GM21526 (cell line): ENCODE results near the gene TRAPPC8.
"Not testable (repeated sequence)": the region's sequence is repeated elsewhere in the genome, so short reads cannot be mapped to it uniquely, and the experiment has no call there.

Source experiments
- ATAC-seq: cut with Tn5 transposase; IDR thresholded peaks from one replicate; pipeline ENCODE4 v1.9.1; 2021; ENCODE audit warnings: moderate library complexity; ENCODE audit not compliant: unreplicated experiment, low FRiP score

The TRAPPC8 gene, protein sequence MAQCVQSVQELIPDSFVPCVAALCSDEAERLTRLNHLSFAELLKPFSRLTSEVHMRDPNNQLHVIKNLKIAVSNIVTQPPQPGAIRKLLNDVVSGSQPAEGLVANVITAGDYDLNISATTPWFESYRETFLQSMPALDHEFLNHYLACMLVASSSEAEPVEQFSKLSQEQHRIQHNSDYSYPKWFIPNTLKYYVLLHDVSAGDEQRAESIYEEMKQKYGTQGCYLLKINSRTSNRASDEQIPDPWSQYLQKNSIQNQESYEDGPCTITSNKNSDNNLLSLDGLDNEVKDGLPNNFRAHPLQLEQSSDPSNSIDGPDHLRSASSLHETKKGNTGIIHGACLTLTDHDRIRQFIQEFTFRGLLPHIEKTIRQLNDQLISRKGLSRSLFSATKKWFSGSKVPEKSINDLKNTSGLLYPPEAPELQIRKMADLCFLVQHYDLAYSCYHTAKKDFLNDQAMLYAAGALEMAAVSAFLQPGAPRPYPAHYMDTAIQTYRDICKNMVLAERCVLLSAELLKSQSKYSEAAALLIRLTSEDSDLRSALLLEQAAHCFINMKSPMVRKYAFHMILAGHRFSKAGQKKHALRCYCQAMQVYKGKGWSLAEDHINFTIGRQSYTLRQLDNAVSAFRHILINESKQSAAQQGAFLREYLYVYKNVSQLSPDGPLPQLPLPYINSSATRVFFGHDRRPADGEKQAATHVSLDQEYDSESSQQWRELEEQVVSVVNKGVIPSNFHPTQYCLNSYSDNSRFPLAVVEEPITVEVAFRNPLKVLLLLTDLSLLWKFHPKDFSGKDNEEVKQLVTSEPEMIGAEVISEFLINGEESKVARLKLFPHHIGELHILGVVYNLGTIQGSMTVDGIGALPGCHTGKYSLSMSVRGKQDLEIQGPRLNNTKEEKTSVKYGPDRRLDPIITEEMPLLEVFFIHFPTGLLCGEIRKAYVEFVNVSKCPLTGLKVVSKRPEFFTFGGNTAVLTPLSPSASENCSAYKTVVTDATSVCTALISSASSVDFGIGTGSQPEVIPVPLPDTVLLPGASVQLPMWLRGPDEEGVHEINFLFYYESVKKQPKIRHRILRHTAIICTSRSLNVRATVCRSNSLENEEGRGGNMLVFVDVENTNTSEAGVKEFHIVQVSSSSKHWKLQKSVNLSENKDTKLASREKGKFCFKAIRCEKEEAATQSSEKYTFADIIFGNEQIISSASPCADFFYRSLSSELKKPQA (N-terminal part only)

DNA sequence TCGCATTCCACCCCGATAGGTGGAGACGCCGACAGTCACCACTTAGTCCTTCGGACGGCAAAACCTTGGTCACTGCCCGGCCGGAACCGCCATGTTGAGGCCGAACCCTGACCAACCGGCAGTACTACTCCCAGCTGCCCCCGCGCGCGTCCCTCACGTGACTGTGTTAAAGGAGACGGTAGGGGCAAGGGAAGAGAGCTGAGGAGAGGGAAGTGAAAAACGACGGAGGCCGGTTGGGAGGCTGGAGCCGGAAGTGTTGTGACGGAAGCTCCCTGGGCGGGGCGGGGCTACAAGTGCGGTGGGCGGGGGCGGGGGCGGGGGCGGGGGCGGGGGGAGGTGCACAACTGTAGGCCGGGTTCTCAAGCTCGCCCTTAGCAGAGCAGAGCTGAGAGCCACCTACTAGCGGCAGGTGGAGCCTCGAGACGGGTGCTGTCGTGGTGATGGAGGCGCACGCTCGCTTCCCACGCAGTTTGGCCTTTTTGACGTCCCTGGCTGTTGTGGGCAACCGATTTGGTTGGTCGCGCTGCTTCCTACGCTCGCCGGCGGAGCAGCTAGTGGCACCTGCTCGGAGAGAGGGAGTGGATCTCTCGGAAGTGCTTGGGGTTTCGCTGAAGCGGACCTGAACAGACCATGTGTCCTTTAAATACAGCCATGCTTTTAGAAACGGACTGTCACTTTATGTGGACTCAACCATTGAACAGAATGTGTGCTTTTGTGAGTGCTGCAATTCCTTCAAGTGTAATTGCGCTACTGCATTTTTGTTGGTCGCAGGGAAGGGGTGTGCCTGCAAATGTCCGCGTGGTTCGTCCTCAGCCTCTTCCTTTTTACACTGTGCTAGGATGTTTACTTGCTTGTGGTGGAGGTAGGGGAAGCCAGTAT, at the start of gene TRAPPC8:
Gene TRAPPC8, minus strand, starts transcription at position 130 of the 879 bp plus-strand sequence. CDS start 364 bp downstream, outside the sequence.
- ATAC-seq: peak; percentile 85

DNA sequence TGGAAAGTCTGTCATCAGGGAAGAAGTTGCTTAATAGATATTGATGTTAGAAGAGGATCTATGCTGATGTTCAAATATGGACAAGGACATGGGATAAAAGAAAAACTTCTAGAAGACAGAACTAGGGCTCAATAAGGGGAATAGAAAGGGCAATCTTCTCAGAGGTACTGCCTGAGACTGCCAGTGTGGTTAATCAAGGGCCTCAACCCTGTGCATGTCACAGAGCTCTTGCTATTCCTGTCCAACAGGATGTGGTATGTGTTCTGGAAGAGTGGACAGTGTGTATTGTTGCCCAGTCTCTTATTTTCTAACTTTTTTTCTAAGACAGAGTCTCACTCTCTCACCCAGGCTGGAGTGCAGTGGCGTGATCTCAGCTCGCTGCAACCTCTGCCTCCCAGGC, 47.9 kb upstream of the TRAPPC8 start:
- peak; percentile 96 for ATAC-seq

DNA sequence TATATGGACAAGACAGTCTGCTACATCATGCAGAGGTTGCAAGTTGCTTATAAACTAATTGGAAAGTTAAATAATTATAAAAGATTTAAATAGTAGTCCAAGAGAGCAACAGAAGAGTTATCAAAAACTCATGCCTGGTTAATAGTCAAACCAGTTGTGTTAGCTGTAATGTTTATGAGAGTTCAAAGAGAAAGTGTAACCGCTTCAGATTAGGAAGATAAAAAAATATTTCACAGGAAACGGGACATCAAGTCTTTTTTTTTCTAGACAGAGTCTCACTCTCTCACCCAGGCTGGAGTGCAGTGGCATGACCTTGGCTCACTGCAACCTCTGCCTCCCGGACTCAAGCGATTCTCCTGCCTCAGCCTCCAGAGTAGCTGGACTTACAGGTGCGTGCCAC, 41.0 kb upstream of the TRAPPC8 start:
- no peak for ATAC-seq

DNA sequence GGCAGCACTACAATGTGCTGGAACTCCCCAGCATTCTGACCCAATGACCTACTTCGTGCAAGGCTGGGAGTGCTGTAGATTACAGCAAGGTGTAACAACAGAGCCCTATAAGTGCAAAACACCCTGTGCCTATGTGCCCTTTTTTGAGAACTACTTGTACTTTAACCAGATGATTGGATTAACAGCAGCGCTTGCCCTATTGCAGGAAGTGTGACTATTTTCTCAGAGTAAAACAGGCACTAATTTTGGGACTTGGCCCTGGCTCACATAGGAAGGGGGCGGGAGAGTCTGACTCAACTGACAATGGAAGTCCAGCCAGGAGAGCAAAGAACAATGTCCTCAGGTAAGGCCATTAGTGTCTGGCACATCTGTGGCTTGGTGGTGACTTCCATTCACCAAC, 40.1 kb upstream of the TRAPPC8 start:
- ATAC-seq: no peak

- no peak for ATAC-seq
Observed at GRCh38 chr18:31980863-31981262, 37.9 kb upstream of the TRAPPC8 start.

- no peak for ATAC-seq
Observed at GRCh38 chr18:31979714-31980113, 36.8 kb upstream of the TRAPPC8 start.

DNA sequence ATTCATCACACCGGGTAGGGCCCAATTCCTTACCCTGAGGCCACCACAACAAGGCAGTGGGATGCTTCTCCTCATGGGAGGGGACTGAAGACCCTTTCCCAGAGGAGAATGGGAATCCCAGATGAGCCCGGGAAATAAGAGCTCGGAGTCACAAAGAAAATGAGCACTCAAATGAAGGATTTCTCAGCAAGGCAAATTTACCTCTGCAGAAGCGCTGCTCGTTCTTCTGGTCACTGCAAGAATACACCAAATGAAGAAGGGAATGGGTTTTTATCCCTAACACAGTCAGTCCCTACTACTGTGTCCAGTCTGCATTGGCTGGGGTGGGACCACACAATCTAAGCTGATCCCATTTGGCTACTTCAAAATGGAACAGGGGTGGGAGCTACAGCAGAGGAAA, 35.7 kb upstream of the TRAPPC8 start:
- no peak for ATAC-seq

DNA sequence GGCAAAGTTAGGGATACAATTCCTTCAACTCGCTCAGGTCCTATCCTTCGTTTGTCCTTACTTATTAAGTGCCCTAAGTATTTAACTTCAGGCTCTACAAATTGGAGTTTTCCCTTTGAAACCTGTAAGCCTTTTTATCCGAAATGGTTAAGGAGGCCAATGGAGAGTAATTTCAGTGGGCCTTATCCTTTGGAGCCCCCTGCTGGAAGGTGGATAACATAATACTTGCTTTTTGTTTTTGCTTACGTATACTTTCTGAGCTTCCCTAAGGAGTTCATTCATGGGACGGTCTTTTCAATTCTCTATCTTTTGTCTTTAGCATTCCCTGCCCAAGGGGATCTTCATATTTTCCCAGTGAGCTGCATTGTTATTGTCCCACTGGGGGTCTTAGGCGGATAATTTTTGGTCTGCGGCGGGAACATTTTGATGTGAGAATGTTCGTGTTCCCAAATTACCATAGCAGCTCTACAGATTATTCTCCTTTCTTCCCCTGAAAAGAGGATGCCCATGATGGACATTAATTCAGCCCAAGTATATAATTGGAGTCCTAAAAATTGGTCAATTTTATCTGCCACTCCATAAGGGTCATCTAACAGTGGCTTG, 34.4 kb upstream of the TRAPPC8 start:
- ATAC-seq: no peak

DNA sequence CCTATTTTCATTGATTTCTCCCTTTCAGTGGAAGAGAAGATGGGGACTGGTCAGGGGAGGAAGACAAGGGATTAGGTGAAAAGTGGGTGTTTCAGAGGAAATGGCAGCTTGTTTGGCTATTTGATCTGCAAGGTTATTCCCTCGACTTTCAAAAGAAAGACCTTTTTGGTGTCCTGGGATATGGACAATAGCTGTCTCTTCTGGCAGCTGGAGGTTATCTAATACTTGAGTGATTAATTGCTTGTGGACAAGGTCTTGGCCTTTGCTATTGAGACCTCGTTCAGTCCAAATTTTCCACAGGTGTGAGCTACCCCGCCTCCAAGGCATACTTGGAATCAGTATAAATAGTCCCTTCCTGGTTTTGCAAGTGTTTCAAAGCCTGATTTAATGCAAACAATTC, 33.3 kb upstream of the TRAPPC8 start:
- no peak for ATAC-seq

GRCh38 chr18:31973929-31974546, 31.1 kb upstream of the TRAPPC8 start:
- ATAC-seq: no peak

- ATAC-seq: no peak
Observed at GRCh38 chr18:31970617-31971016, 27.7 kb upstream of the TRAPPC8 start.

GRCh38 chr18:31965316-31965970, 22.5 kb upstream of the TRAPPC8 start:
- no peak for ATAC-seq

GRCh38 chr18:31957728-31958127, 14.8 kb upstream of the TRAPPC8 start:
- ATAC-seq: no peak

DNA sequence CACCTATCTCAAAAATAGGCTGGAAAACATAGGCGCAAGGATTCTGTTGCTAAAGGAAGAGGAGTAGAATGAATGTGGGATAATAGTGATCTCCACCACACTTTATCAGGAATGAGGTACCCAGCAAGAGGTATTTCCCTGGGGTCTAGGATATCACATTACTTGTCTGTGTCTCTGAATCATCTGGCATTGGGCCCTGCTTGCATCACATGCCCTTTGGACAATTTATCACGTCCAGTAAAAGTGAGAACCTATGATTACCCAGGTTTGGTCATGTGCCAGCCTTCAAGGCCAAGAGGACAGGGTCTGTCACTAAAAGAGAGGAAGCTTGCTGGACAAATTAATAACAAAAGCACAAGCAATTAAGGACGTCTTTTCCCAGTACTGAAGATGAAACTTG, 11.4 kb upstream of the TRAPPC8 start:
- ATAC-seq: no peak

GRCh38 chr18:31953699-31954098, 10.8 kb upstream of the TRAPPC8 start:
- ATAC-seq: not testable (repeated sequence)

- no peak for ATAC-seq
Observed at GRCh38 chr18:31952223-31952622, 9.3 kb upstream of the TRAPPC8 start.

DNA sequence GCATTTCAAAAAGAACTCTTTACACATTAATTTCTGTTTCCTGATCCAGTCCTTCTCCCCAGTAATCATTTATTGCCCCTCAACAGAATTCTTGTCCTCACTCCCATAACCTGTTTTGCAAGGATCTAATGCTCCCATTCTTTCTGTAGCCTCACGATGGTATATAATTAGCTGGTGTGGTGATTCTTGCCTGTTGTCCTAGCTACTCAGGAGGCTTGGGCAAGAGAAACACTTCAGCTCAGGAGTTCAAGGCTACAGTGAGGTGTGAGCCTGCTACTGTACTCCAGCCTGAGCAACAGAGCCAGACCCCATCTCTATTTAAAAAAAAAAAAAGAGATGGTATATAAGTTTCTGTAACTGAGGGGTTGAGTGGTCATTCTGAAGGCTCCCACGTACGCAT, 7.7 kb upstream of the TRAPPC8 start:
- no peak for ATAC-seq

DNA sequence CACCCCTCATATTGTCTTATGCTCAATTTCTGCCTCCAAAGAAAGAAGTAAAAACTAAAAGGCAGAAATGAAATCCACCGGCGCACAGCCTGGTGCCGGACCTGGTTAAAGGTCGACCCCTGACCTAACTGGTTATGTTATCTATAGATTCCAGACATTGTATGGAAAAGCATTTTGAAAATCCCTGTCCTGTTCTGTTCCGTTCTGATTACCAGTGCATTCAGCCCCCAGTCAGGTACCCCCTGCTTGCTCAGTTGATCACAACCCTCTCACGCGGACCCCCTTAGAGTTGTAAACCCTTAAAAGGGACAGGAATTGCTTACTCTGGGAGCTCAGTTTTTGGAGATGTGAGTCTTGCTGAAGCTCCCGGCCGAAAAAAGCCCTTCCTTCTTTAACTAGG, 5.4 kb upstream of the TRAPPC8 start:
- not testable (repeated sequence) for ATAC-seq
